Measurements from ENCODE around the gene ZNF429.
"Not testable (repeated sequence)": the region's sequence is repeated elsewhere in the genome, so short reads cannot be mapped to it uniquely, and the experiment has no call there.

The ZNF429 gene

GRCh38 chr19:21505459-21506451 lies at the start of gene ZNF429:
ZNF429 (plus strand) TSS chr19:21505602; CDS start chr19:21505772, 170 bp downstream.
- peak; percentile 62 to 77 for DNase-seq

DNA sequence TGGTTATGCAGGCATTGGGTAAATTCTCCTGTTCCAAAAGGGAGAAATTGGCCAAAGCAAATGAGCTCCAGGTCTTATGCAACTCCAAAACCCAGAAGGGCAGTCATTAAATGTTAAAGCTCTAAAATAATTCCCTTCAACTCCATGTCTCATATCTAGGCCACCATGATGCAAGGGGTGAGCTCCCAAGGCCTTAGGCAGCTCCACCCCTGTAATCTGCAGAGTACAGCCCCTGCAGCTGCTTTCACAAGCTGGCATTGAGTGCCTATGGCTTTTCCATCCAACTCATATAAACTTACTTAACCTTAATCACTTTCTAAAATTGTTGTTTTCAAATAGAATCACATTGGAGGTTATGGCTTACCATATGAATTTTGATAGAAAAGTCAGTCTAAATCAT lies 44.7 kb upstream of the ZNF429 start:
- no peak for DNase-seq

- no peak for DNase-seq
Observed at GRCh38 chr19:21462540-21462939, 42.9 kb upstream of the ZNF429 start.

DNA sequence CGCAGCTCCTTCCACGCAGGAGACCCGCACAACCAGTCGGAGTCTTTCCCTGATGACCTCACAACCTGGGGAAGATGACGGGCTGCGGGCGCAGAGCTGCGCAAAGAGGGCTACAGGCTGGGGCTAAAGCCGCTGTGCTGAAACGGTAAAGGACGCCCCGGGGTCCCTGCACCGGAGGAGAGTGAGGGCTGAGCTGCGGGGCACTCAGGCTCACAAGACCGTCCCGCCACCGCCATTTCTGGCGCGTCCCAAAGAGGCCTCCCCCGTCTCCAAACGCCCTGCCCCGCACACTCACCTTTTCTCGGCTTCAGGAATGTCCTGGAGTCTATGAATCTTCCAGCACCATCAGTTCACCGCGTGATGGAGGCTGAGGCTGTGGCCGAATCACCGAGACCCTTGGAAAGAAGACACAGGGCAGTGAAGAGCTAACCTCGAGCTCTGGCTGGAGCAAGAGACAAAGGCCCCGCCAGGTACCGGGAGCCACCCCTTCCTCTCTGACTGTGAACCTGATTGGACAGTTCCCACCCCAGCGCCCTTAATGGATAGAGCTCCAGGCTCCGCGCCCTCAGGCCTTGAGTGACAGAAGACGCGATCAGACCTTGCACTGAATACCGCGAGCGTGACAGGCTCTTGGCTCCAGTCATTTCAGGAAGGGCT lies 41.8 kb upstream of the ZNF429 start:
- DNase-seq = no peak

GRCh38 chr19:21466627-21467026 lies 38.8 kb upstream of the ZNF429 start:
- DNase-seq = no peak

DNA sequence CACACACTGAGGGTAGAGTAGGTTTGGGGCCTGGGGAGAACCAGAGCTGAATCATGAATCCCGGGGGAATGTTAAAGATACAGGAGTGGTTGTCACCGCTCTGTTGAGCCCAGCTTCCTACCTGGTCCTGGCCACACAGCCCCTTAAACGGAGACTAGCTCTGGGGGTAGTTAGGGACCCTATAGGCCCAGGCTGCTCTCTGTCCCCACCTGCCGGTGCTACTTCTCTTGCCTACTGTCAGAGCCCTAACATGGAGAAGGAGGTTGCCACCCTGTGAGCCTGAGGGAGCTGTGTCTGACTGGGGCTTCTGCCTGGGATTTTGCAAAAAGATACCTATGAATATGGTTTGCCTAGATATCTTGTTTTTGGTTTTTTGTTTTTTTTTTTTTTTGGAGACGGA lies 36.6 kb upstream of the ZNF429 start:
- no peak for DNase-seq

DNA sequence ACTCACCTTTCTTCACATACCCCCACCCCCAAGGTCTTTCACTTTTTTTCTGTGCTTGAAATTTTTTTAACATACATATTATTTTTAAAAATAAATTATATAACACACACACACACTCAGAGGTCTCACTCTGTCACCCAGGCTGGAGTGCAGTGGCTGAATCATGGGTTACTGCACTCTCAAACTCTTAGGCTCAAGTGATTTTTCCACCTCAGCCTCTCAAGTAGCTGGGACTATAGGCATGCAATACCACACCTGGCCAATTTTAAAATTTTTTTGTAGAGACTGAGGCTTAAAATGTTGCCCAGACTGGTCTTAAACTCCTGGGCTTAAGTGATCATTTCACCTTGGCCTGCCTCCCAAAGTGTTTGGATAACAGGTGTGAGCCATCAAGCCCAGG lies 32.9 kb upstream of the ZNF429 start:
- no peak for DNase-seq

GRCh38 chr19:21474671-21475181 lies 30.7 kb upstream of the ZNF429 start:
- no peak for DNase-seq

- DNase-seq = not testable (repeated sequence)
Observed at GRCh38 chr19:21482361-21482760, 23.0 kb upstream of the ZNF429 start.

- no peak for DNase-seq
Observed at GRCh38 chr19:21482863-21483276, 22.5 kb upstream of the ZNF429 start.

- DNase-seq = peak in 1 of 2 experiments; percentile 8
Observed at GRCh38 chr19:21483589-21484170, 21.7 kb upstream of the ZNF429 start.

DNA sequence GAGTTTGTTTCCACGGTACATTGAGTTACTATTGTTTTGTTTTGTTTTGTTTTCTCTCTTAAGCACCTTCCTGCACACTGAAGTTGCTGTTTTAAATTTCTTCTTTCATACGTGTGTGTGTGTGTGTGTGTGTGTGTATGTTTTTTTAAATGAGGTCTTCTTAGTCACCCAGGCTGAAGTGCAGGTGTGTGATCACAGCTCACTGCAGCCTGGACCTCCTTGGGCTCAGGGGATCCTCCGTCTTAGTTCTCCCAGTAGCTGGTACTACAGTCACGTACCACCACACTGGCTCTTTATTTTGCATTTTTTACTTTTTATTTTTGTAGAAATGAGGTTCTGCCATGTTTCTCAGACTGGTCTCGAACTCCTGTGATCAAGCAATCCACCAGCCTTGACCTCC lies 20.8 kb upstream of the ZNF429 start:
- DNase-seq = no peak

DNA sequence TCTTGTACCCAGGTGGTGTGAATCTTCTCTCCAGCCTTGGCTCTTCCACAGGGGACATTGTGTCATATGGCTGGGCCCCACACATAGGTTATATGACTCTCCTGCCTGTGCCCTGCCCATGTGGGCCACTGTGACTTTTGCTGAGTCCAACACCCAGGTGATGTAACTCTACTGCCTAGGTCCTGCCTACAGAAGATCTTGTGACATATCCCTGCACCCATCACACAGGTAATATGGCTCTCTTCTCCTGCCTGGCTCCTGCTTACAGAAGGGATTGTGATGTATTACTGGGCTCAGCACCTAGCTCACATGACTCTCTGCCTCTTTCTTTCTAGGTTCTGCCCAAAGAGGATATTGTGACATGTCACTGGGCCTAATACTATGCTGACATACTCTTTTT lies 19.5 kb upstream of the ZNF429 start:
- DNase-seq = no peak

DNA sequence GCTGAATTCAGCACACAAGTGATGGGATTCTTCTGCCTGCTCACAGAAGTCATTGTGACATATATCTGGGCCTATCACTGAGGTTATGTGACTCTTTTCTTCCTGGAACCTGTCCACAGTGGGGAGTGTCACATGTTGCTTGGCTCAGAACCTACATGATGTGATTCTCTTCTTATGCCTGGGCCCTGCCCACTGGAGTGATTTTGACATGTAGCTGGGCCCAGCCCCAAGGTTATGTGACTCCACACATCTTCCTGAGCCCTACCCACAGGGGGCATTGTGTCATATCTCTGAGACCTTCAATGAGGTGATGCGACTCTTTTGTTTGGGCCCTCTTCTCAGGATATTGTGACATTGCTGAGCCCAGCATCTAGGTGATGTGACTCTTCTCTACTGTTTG lies 17.4 kb upstream of the ZNF429 start:
- no peak for DNase-seq

- DNase-seq = no peak
Observed at GRCh38 chr19:21491146-21491545, 14.3 kb upstream of the ZNF429 start.

DNA sequence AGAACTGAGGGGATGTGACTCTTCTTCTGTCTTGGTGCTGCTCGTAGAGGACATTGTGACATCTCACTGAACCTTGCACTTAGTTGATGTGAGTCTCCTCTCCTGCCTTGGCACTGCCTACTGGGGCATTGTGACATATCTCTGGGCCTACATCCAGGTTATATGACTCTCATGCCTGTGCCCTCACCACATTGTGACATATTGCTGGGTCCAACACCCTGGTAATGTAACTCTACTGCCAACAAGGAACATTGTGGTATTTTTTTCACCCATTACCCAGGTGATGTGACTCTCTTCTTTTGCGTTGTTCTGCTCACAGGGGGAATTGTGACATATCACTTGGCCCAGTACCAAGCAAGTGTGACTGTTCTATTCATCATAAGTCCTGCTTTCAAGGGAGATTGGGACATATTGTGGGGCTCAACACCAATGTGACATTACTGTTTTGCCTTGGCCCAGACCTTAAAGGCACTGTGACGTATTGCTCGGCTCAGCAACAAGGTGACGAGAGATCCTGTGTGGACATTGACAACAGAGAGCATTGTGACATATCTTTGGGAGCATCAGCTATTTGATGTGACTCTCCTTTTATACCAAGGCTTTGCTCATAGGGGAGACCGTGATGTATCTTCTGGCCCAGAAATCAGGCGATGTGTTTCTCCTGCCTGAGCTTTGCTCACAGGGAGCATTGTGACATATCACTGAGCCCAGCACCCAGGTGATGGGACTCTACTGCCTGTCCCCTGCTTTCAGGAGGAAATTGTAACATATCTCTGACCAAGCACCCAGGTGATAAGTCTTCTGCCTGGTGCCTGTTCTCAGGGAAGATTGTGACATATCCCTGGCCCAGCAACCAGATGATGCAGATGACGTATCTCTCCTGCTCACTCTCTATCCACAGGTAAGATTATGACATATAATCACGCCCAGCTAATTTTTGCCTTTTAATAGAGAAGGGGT lies 12.2 kb upstream of the ZNF429 start:
- no peak for DNase-seq

DNA sequence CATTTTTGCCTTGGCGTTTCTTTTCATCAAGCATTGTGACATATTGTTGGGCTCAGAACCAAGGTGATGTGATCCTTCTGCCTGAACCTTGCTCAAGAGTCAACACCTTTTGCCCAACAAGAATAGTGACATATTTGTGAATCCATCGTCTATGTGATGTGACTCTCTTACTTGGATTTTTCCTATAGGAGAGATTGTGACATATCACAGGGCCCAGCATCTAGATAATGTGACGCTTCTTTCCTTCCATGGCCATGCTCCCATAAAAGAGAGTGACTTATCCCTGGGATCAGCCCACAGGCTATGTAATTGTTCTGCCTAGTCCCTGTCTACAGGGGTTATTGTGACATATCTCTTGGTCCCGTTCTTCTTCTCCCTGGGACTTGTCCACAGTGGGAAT lies 8.5 kb upstream of the ZNF429 start:
- no peak for DNase-seq

DNA sequence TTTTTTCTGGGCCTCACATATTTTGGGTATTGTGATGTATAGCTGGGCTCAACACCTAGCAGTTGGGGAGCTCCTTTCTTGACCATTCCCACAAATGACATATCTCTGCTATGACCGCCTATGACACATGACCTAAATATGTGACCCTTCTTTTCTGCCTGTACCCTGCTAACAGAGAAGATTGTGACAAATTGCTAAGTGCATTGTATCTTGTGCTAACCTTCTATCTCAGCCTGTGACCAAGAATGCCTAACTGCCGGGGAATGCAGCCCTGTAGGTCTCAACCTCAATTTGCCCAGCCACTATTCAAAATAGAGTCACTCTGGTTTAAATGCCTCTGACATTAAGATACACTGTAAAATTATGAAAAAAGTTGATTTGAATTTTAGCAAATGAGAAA lies 6.8 kb upstream of the ZNF429 start:
- no peak for DNase-seq

GRCh38 chr19:21508198-21508597 lies 2.8 kb downstream of the ZNF429 start:
- peak; percentile 21 to 36 for DNase-seq

DNA sequence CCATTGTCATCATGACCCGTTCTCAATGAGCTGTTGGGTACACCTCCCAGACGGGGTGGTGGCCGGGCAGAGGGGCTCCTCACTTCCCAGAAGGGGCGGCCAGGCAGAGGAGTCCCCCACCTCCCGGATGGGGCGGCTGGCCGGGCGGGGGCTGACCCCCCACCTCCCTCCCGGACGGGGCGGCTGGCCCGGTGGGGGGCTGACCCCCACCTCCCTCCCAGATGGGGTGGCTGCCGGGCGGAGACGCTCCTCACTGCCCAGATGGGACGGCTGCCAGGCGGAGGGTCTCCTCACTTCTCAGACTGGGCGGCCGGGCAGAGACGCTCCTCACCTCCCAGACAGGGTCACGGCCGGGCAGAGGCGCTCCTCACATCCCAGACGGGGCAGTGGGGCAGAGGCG lies 5.7 kb downstream of the ZNF429 start:
- DNase-seq = not testable (repeated sequence)

- not testable (repeated sequence) for DNase-seq
Observed at GRCh38 chr19:21512609-21513008, 7.2 kb downstream of the ZNF429 start.

DNA sequence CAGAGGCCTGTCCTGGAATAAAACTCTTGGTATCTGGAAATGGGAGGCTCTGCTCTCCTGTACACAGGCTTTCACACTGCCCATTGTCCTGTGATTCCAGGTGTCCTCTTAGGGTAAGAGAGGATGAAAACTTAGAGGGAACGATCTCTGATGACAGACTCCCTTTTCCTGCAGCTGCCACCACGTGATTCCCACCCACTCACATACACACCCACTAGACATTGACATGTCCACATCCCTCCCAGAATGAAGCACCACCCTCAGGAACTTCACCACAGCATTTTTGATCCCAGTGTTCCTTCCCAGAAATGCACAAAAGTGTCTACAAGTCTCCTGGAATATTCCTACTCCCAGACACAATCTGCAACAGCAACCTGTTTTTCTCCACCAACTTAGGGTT lies 8.2 kb downstream of the ZNF429 start:
- no peak for DNase-seq
